HEK293T (cell line): ENCODE results near the gene RNF181.
"Not testable (repeated sequence)": the region's sequence is repeated elsewhere in the genome, so short reads cannot be mapped to it uniquely, and the experiment has no call there.

Experiments
- CTCF ChIA-PET: fragments of 350-600 bp; formaldehyde crosslinking; extraction: SDS; loops from one replicate; lab custom pipeline; 2021; ENCODE audit warnings: antibody characterized with exemption, inconsistent platforms; lab: Yijun Ruan, JAX
- POLR2A ChIA-PET: fragments of 350-600 bp; formaldehyde crosslinking; extraction: SDS; loops from one replicate; lab custom pipeline; 2020; ENCODE audit warnings: antibody characterized with exemption, inconsistent platforms; lab: Yijun Ruan, JAX
- DNase-seq: peaks from one replicate; pipeline ENCODE4 v3.0.0; 2012; ENCODE audit warnings: mixed read lengths; ENCODE audit errors: extremely low spot score
- ARNT ChIP-seq: fragments of 450-650 bp; IDR thresholded peaks from 2 replicates; pipeline ENCODE4 v1.6.1; 2017; ENCODE audit warnings: mild to moderate bottlenecking
- BHLHE40 ChIP-seq: fragments of 450-650 bp; IDR thresholded peaks from 2 replicates; pipeline ENCODE4 v1.6.1; 2016; ENCODE audit warnings: mild to moderate bottlenecking, moderate library complexity, borderline replicate concordance
- CTBP1 ChIP-seq: fragments of 450-650 bp; IDR thresholded peaks from 2 replicates; pipeline ENCODE4 v1.6.1; 2016; ENCODE audit warnings: borderline replicate concordance
- ELF4 ChIP-seq: fragments of 450-650 bp; IDR thresholded peaks from 2 replicates; pipeline ENCODE4 v1.6.1; 2017; ENCODE audit warnings: antibody characterized with exemption
- FOXA1 ChIP-seq: fragments of 450-650 bp; IDR thresholded peaks from 2 replicates; pipeline ENCODE4 v1.6.1; 2016; ENCODE audit warnings: mild to moderate bottlenecking
- FOXK2 ChIP-seq: fragments of 450-650 bp; IDR thresholded peaks from 2 replicates; pipeline ENCODE4 v1.6.1; 2016; ENCODE audit warnings: mild to moderate bottlenecking
- FOXM1 ChIP-seq: fragments of 450-650 bp; IDR thresholded peaks from 2 replicates; pipeline ENCODE4 v1.6.1; 2017; ENCODE audit warnings: mild to moderate bottlenecking, borderline replicate concordance
- HDGF ChIP-seq: fragments of 450-650 bp; IDR thresholded peaks from 2 replicates; pipeline ENCODE4 v1.6.1; 2017; ENCODE audit warnings: antibody characterized with exemption, borderline replicate concordance
- L3MBTL2 ChIP-seq: fragments of 450-650 bp; conservative IDR thresholded peaks from 2 replicates; pipeline ENCODE4 v1.6.1; 2016; ENCODE audit warnings: mild to moderate bottlenecking
- LEF1 ChIP-seq: fragments of 450-650 bp; IDR thresholded peaks from 2 replicates; pipeline ENCODE4 v1.6.1; 2017; ENCODE audit warnings: mild to moderate bottlenecking, borderline replicate concordance
- NFRKB ChIP-seq: fragments of 450-650 bp; IDR thresholded peaks from 2 replicates; pipeline ENCODE4 v1.6.1; 2016; ENCODE audit warnings: mild to moderate bottlenecking, moderate library complexity
- SP1 ChIP-seq: fragments of 450-650 bp; IDR thresholded peaks from 2 replicates; pipeline ENCODE4 v1.6.1; 2017
- SUZ12 ChIP-seq: fragments of 450-650 bp; IDR thresholded peaks from 2 replicates; pipeline ENCODE4 v1.6.1; 2016; ENCODE audit warnings: mild to moderate bottlenecking
- TARDBP ChIP-seq: fragments of 450-650 bp; IDR thresholded peaks from 2 replicates; pipeline ENCODE4 v1.6.1; 2016
- ZNF384 ChIP-seq: fragments of 450-650 bp; IDR thresholded peaks from 2 replicates; pipeline ENCODE4 v1.6.1; 2016
- TF ChIP-seq, protein P1 (sequence below): fragments of 450-650 bp; IDR thresholded peaks from 2 replicates; pipeline ENCODE4 v1.6.1; 2016

RNF181 gene

DNA sequence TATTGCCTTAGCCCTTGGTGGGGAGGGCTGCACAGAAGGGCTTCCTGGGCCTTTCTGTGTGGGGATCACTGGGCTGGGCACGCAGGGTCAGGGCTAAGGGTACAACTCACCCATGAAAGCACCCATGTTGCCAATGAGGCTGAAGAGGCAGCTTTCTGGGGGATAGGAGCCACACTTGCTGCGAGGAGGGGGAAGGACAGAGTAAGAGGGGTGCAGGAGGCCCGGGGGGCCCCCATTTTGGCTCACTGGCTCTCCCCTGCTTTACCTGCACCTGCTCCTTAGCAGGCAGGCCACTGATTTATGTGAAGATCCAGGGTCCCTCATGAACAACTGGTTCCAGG is 4.7 kb downstream of the RNF181 start:
- ChIA-PET POLR2A (interaction anchor here (0.7 to 3.5 kb wide), 6 partner anchors 11 to 37 kb away, joined by 3 to 22 read pairs (median 3); partner anchors contain the start of genes C2orf68, USP39 and VAMP8), CTCF (interaction anchor here (1.0 kb wide), 1 partner anchor 21 kb away, joined by 3 read pairs; no protein-coding TSS in a partner anchor)

DNA sequence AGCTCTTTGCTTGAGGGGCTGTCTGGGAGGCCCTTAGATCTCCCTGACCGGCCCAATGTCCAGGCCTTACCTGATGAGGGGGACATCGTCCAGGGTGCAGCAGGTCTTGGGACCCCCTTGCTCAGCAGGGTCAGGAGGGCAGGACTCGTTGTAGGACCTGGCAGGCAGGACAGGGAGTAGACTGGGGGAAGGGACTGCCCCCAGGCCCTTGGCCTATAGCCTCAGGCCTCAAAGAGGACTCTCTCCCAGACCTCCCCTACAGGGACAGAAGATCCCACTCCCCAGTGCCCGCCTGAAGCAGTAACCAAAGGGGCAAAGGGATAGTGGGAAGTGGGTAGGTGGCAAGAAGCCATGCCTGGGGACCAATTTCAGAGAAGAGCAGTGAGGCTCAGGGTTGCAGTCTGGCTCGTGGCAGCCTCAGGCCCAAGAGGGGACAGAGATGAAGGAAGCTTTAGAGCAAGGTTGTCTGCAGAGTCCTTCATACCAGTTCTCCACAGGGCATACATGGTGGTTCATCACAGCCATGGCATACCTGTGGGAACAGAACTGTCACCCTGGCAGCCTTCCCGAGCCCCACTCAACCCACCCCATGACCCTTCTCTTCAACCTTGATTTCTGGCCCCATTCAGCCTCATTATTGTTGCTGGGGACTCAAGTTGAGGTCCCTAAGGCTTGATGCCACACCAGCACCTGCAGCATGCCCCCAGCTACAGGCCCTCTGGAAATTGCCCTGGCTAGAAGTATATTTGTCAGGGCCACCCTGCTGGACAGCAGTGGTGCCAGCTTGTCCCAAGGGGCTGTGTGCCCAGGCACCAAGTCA is 5.6 kb downstream of the RNF181 start:
- ChIA-PET POLR2A (interaction anchor here (0.8 to 3.5 kb wide), 6 partner anchors 10 to 62 kb away, joined by 3 to 22 read pairs (median 4); partner anchors contain the start of genes C2orf68, MAT2A, USP39 and VAMP8), CTCF (no interaction called here)
- no peak for DNase-seq
- TF ChIP-seq TARDBP = no peak
- no peak for TF ChIP-seq ZNF384
- TF ChIP-seq NFRKB = no peak
- TF ChIP-seq ELF4 = no peak
- no peak for TF ChIP-seq FOXK2
- TF ChIP-seq SUZ12 = no peak
- TF ChIP-seq FOXM1 = no peak
- TF ChIP-seq ARNT = no peak

More for the DNA sequence above, 4.7 kb downstream of the RNF181 start:
- TF ChIP-seq HDGF (no peak), TARDBP (no peak), SUZ12 (no peak), ARNT (no peak), BHLHE40 (no peak), NFRKB (no peak), FOXM1 (no peak), LEF1 (no peak), L3MBTL2 (no peak), ELF4 (no peak), FOXK2 (no peak), SP1 (no peak), ZNF384 (no peak), FOXA1 (no peak)
- TF ChIP-seq, protein P1, sequence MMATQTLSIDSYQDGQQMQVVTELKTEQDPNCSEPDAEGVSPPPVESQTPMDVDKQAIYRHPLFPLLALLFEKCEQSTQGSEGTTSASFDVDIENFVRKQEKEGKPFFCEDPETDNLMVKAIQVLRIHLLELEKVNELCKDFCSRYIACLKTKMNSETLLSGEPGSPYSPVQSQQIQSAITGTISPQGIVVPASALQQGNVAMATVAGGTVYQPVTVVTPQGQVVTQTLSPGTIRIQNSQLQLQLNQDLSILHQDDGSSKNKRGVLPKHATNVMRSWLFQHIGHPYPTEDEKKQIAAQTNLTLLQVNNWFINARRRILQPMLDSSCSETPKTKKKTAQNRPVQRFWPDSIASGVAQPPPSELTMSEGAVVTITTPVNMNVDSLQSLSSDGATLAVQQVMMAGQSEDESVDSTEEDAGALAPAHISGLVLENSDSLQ = no peak
- DNase-seq = no peak

DNA sequence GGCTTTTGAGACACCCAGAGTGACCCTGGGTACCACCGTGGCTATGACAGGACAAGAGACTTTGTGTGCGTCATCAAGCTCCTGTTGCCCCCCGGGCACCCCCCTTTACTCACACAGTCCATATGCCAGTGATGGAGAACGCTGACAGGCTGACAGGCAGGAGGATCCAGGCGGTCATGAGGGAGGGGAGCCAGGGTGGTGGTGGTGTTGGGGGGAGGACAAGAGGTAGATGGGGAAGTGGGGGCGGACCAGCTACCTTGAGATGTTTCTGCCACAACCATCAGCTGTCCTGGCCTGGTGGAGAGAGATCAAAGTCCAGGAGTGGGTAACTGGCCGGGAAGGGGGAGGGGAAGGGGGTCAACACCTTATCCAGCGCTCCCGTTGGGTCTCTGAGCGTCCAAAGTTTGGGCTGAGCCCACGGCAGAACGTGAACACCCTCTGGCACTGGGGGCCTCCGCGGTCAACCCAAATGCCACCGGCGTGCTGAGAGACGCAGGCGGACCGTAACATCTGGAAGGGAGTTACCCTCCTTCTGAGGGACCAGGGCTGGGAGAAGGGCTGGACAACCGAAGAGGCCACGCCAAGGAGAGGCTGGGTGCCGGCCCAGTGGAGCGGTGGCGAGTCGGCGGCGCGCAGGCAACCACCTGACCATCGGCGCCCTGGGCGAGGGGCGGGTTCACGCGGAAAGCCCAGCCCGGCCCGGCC is 6.4 kb downstream of the RNF181 start:
- POLR2A ChIA-PET = interaction anchor here (0.5 to 3.5 kb wide), 8 partner anchors 10 to 63 kb away, joined by 3 to 22 read pairs (median 4); partner anchors contain the start of genes C2orf68, GGCX and MAT2A
- TF ChIP-seq TARDBP (no peak), ELF4 (no peak), SUZ12 (no peak), HDGF (no peak), CTBP1 (no peak), SP1 (no peak), BHLHE40 (no peak), FOXK2 (no peak), NFRKB (no peak), FOXM1 (no peak), FOXA1 (no peak), ARNT (no peak), ZNF384 (no peak), LEF1 (no peak)
- CTCF ChIA-PET = no interaction called here
- no peak for DNase-seq

DNA sequence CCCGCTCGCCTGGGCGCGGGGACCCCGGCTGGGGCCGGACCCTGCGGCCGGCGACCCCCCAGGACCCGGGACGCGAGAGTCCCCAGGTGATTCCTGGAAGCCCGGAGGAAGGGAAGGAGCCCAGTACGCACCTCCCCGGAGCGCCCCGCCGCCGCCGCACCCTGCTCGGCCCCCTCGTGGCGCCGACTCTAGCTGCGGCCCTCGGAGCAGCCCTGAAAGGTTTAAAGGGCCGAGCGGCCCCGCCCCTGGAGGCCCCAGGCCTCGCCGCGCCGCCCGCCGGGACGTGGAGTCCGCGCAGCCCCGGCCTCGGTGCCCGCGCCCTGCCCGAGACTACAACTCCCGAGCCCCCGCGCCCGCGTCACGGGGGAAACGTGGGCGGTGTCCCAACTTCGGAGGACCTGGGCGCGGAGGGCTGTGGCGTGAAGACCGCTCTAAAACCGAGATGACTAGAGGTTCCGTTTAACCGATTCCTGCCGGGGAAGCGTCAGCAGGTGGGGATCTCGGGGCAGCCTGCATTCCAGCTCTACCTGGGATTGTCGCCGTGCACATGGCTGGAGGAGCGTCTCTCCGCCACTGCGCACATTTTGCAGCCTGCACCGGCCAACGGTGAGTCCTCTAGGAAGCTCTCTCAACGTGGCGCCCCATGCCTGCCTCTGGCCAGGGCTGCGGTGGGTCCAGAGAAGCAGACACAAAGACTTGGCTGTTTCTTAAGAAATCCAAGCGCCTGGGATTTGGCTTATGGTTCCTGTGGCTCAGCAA is 7.1 kb downstream of the RNF181 start, which contains the start of gene TMEM150A:
TMEM150A (minus strand) TSS at position 223 of the 759 bp plus-strand sequence. CDS start 750 bp downstream, outside the sequence.
- TF ChIP-seq ZNF384 = no peak
- TF ChIP-seq L3MBTL2 = peak; percentile 56; the same call in 1 of the 2 replicates
- ChIA-PET CTCF (no interaction called here), POLR2A (interaction anchor here (0.5 to 3.5 kb wide), 6 partner anchors 9 to 64 kb away, joined by 3 to 22 read pairs (median 6); partner anchors contain the start of genes C2orf68, GGCX and MAT2A)
- peak; percentile 89 for DNase-seq

DNA sequence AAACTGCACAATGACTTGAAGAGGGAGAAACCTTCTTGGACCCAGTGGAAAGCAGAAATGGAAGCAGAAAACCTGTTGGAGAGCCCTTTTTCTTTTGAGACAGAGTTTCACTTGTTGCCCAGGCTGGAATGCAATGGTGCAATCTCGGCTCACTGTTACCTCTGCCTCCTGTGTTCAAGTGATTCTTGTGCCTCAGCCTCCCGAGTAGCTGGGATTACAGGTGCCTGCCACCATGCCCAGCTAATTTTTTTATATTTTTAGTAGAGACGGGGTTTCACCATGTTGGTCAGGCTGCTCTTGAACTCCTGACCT is 8.5 kb downstream of the RNF181 start:
- DNase-seq, CTCF ChIA-PET: not testable (repeated sequence)
- POLR2A ChIA-PET = interaction anchor here (1.1 to 3.5 kb wide), 2 partner anchors 9 to 43 kb away, joined by 4 to 20 read pairs; partner anchors contain the start of genes GGCX and RNF181

DNA sequence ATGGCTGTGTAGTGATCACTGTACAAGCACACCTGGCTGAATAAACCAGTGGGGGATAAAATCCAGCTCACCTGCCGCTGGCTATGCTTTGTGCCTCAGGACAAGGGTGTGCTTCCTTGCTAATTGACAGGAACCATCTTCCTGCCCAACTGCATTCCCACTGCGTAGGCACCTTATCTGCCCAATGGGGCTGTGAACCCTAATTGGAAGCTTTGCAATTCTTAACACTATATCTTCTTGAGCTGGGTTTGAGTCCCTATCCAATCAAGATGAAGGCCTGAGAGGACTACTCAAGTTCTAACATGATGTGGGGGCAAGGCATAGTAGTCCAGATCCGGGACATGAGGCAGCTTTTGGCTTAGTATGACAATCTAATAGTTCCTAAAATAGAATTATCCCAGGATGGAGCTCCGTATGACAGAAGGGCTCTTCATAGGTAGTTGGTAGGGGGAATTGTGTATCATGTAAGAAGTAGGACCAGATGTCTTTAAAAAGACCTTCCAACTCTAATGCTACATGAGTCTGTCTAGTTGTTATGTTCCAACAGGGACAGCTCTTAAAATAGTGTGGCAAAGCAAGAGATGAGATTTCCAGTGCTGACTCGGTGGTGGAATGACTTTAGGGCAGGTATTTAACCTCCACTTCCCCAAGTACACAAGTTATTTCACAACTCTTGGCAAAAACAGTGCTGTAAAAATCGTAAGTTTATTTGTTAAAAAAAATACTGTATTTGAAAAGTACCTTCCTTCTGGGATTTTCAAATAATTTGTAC is 9.2 kb downstream of the RNF181 start:
- no peak for DNase-seq
- TF ChIP-seq BHLHE40 = no peak
- no peak for TF ChIP-seq TARDBP
- TF ChIP-seq FOXK2 = no peak
- TF ChIP-seq FOXA1 = no peak
- no peak for TF ChIP-seq LEF1
- no peak for TF ChIP-seq CTBP1
- TF ChIP-seq NFRKB = no peak
- no peak for TF ChIP-seq ZNF384
- TF ChIP-seq ARNT = no peak
- TF ChIP-seq, protein P1 = no peak
- no peak for TF ChIP-seq SP1
- ChIA-PET POLR2A (interaction anchor here (1.1 to 3.5 kb wide), 2 partner anchors 9 to 44 kb away, joined by 4 to 20 read pairs; partner anchors contain the start of genes GGCX and RNF181), CTCF (interaction anchor here (0.6 kb wide), 1 partner anchor 153 kb away, joined by 3 read pairs; no protein-coding TSS in a partner anchor)
